ENCODE results near the gene ERICH3.
A peak's percentile ranks its signal among the peaks of the same experiment; 100 is the strongest.

ERICH3 gene

DNA sequence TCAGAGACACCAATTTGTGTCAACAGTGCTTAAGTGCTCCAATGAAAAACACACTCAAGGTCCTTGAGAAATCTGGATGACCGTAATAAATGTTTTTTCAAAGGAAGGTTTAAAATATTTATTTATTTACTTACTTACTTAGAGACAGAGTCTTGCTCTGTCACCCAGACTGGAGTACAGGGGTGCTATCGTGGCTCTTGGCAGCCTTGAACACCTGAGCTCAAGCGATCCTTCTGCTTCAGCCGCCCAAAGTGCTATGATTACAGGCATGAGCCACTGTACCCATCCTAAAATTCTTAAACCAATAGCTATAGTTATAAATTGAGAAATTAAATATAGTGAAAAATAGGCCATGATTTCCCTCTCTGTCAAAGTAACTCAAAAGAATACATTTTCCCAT is 17.3 kb upstream of the ERICH3 start:
- no peaks in the 10 kb centered on the region for H3F3A ChIP-seq (ENCODE audit: low read depth)
- no peak for TF ChIP-seq CTCF (conservative IDR thresholded peaks at IDR 0.05; ENCODE audit: low read length)
- no peak for TF ChIP-seq EZH2phosphoT487 (IDR thresholded peaks at IDR 0.05; ENCODE audit: borderline replicate concordance)
- no peaks in the 10 kb centered on the region for H3K27me3 ChIP-seq (ENCODE audit: insufficient read depth, low read length, poor library complexity, severe bottlenecking)
- no peak overlapping the region for H2AFZ ChIP-seq (ENCODE audit: low read length)
- no peaks in the 10 kb centered on the region for H3K36me3 ChIP-seq (ENCODE audit: insufficient read depth, low read length)
- no peaks in the 10 kb centered on the region for H3K9me2 ChIP-seq (replicated peaks; ENCODE audit: low read depth, low read length)
- no peaks in the 10 kb centered on the region for H3K79me2 ChIP-seq (ENCODE audit: insufficient read depth, low read length)
- H3K4me3 ChIP-seq (ENCODE audit: low read length, poor library complexity, severe bottlenecking), result no peak overlapping the region
- no peaks in the 10 kb centered on the region for H3K4me1 ChIP-seq (ENCODE audit: insufficient read depth, low read length, poor library complexity, severe bottlenecking)
- H3K4me2 ChIP-seq (ENCODE audit: low read depth, low read length, poor library complexity, severe bottlenecking), result no peak overlapping the region
- H4K20me1 ChIP-seq (ENCODE audit: insufficient read depth, low read length, poor library complexity, severe bottlenecking), result no peaks in the 10 kb centered on the region
- no peak overlapping the region for H3K9ac ChIP-seq (ENCODE audit: low read depth, low read length, poor library complexity, severe bottlenecking)
- no peaks in the 10 kb centered on the region for H3K9me3 ChIP-seq (ENCODE audit: insufficient read depth, low read depth, low read length)

GRCh38 chr1:74690364-74690696 is 16.7 kb upstream of the ERICH3 start:
- H2AFZ ChIP-seq (ENCODE audit: low read length), result peak overlapping the region; percentile 68; the same call in 1 of the 2 replicates
- no peaks in the 10 kb centered on the region for H3K9me3 ChIP-seq (ENCODE audit: insufficient read depth, low read depth, low read length)
- no peak overlapping the region for H3K4me3 ChIP-seq (ENCODE audit: low read length, poor library complexity, severe bottlenecking)

DNA sequence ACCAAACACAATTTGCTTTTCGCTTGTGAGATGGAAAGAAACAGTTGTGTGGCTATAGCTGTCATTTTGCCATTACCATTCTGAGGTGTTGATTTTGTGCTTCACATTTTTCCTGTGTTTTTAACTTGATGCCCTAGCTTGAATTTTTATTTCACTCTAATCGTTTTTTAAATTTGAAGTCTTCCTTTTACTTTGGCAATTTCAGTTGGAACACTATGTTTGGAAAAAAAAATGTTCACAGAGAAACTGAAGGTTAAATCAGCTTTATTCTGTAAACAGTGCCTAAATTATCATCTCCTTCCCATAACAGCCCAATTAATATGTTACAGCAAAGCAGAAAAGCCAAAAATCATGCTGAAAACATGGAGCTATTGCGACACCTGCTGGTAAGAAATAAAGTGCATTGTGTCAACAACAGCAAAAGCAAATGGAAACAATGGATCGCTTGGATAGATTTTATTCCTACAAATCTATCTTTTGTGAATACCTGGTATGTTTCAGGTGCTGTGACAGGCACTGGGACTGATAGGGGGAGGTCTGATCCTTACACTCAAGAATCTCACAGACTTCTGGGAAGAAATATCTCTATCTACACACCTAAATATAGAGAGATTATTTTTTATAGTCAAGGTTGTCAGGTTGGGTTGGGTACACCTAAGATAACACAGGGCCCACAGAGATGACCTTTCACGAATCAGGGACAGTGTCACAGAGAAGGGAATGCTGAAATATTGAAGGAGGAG is 16.2 kb upstream of the ERICH3 start:
- no peaks in the 10 kb centered on the region for H3K4me1 ChIP-seq (ENCODE audit: insufficient read depth, low read length, poor library complexity, severe bottlenecking)
- TF ChIP-seq EZH2phosphoT487 (IDR thresholded peaks at IDR 0.05; ENCODE audit: borderline replicate concordance), result no peak
- TF ChIP-seq CTCF (conservative IDR thresholded peaks at IDR 0.05; ENCODE audit: low read length), result peak; percentile 97

More at GRCh38 chr1:74690364-74690696, 16.7 kb upstream of the ERICH3 start:
- Histone ChIP-seq H3K9ac (ENCODE audit: low read depth, low read length, poor library complexity, severe bottlenecking) (no peak overlapping the region), H3K79me2 (ENCODE audit: insufficient read depth, low read length) (no peaks in the 10 kb centered on the region), H3K9me2 (replicated peaks; ENCODE audit: low read depth, low read length) (no peaks in the 10 kb centered on the region), H3K4me1 (ENCODE audit: insufficient read depth, low read length, poor library complexity, severe bottlenecking) (no peaks in the 10 kb centered on the region), H4K20me1 (ENCODE audit: insufficient read depth, low read length, poor library complexity, severe bottlenecking) (no peaks in the 10 kb centered on the region), H3K36me3 (ENCODE audit: insufficient read depth, low read length) (no peaks in the 10 kb centered on the region), H3F3A (ENCODE audit: low read depth) (no peaks in the 10 kb centered on the region), H3K4me2 (ENCODE audit: low read depth, low read length, poor library complexity, severe bottlenecking) (no peak overlapping the region), H3K27me3 (ENCODE audit: insufficient read depth, low read length, poor library complexity, severe bottlenecking) (no peaks in the 10 kb centered on the region)
- no peak for TF ChIP-seq CTCF (conservative IDR thresholded peaks at IDR 0.05; ENCODE audit: low read length)
- no peak for TF ChIP-seq EZH2phosphoT487 (IDR thresholded peaks at IDR 0.05; ENCODE audit: borderline replicate concordance)

More for the DNA sequence above, 16.2 kb upstream of the ERICH3 start:
- H3F3A ChIP-seq (ENCODE audit: low read depth), result no peaks in the 10 kb centered on the region
- H3K79me2 ChIP-seq (ENCODE audit: insufficient read depth, low read length), result no peaks in the 10 kb centered on the region
- no peak overlapping the region for H3K9ac ChIP-seq (ENCODE audit: low read depth, low read length, poor library complexity, severe bottlenecking)
- H4K20me1 ChIP-seq (ENCODE audit: insufficient read depth, low read length, poor library complexity, severe bottlenecking), result no peaks in the 10 kb centered on the region
- H3K36me3 ChIP-seq (ENCODE audit: insufficient read depth, low read length), result no peaks in the 10 kb centered on the region
- no peaks in the 10 kb centered on the region for H3K27me3 ChIP-seq (ENCODE audit: insufficient read depth, low read length, poor library complexity, severe bottlenecking)
- no peaks in the 10 kb centered on the region for H3K9me3 ChIP-seq (ENCODE audit: insufficient read depth, low read depth, low read length)
- H3K4me2 ChIP-seq (ENCODE audit: low read depth, low read length, poor library complexity, severe bottlenecking), result no peak overlapping the region
- peak overlapping the region; percentile 68; the same call in 1 of the 2 replicates for H2AFZ ChIP-seq (ENCODE audit: low read length)
- no peak overlapping the region for H3K4me3 ChIP-seq (ENCODE audit: low read length, poor library complexity, severe bottlenecking)
- H3K9me2 ChIP-seq (replicated peaks; ENCODE audit: low read depth, low read length), result no peaks in the 10 kb centered on the region

Measured in Loucy (cell line).